GM06990 (cell line): ENCODE data around the gene PCDH19.

ENCODE experiments used
- DNase-seq: peaks from one replicate; pipeline ENCODE4 v3.0.0-alpha.2; 2011; ENCODE audit not compliant: insufficient read length; ENCODE audit errors: extremely low read depth
- H3K27me3 ChIP-seq: replicated peaks from 2 replicates; pipeline ENCODE4 v1.6.0; 2011; ENCODE audit warnings: low read length; ENCODE audit not compliant: control insufficient read depth, insufficient read depth
- H3K36me3 ChIP-seq: 2 replicates; pipeline ENCODE4 v1.5.1; 2011; ENCODE audit warnings: low read length; ENCODE audit not compliant: control insufficient read depth, insufficient read depth
- H3K4me3 ChIP-seq: replicated peaks from 2 replicates; pipeline ENCODE4 v1.5.1; 2011; ENCODE audit warnings: low read depth, mild to moderate bottlenecking, control low read depth, low read length
- TF ChIP-seq, protein P1 (sequence below): IDR thresholded peaks from 2 replicates; pipeline ENCODE4 v1.5.1; 2011; ENCODE audit warnings: low read length, control low read depth, mild to moderate bottlenecking, inconsistent platforms; ENCODE audit not compliant: insufficient read depth, poor library complexity, severe bottlenecking

Gene PCDH19

DNA sequence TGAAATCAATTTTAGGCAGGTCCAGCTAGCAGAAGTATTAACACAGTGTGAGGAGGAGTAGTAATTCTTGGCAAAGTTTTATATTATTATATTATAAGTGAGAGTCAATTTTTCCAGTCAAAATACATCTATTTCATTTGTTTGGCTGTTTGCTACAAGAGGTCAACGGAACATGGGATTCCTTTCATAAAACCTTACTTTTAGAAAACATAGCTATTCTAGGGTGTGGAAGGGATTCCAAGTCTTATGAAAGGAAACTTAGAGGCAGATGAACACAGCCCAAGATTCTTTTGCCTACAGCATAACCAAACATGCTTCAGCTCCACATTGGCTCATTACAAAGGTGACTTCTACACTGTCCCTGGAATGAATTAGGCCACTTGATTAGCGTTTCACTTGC is 29.9 kb upstream of the PCDH19 start:
- H3K27me3 ChIP-seq: no peaks in the 10 kb centered on the region
- no peak for DNase-seq
- no peak overlapping the region for H3K4me3 ChIP-seq
- TF ChIP-seq, protein P1, sequence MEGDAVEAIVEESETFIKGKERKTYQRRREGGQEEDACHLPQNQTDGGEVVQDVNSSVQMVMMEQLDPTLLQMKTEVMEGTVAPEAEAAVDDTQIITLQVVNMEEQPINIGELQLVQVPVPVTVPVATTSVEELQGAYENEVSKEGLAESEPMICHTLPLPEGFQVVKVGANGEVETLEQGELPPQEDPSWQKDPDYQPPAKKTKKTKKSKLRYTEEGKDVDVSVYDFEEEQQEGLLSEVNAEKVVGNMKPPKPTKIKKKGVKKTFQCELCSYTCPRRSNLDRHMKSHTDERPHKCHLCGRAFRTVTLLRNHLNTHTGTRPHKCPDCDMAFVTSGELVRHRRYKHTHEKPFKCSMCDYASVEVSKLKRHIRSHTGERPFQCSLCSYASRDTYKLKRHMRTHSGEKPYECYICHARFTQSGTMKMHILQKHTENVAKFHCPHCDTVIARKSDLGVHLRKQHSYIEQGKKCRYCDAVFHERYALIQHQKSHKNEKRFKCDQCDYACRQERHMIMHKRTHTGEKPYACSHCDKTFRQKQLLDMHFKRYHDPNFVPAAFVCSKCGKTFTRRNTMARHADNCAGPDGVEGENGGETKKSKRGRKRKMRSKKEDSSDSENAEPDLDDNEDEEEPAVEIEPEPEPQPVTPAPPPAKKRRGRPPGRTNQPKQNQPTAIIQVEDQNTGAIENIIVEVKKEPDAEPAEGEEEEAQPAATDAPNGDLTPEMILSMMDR: no peak
- no peaks in the 10 kb centered on the region for H3K36me3 ChIP-seq

- Histone ChIP-seq H3K4me3 (no peak overlapping the region), H3K27me3 (no peaks in the 10 kb centered on the region), H3K36me3 (no peaks in the 10 kb centered on the region)
- TF ChIP-seq, protein P1: no peak
- DNase-seq: no peak
Measured at GRCh38 chrX:100435726-100436125, 25.7 kb upstream of the PCDH19 start.

DNA sequence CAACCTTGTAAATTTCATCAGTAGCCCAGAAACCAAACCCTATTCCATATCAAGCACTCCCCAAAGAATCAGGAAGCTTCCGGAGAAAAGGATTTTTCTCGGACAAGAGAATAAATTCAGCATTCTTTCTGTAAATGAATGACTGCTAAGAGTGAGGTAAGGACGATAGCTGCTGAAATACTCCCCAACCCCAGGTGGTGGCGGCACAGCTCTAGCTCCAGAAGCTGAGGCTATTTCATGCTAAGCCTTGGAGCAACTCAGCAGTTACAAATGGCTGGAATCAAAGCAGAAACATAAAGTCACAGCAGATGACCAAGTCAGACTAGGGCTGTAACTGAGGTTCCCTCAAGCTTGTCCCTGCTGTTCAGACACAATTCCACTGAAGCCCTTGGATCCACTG is 13.9 kb upstream of the PCDH19 start:
- TF ChIP-seq, protein P1: peak; percentile 22
- Histone ChIP-seq H3K4me3 (no peak overlapping the region), H3K27me3 (no peaks in the 10 kb centered on the region; the same call in none of the 2 replicates), H3K36me3 (no peaks in the 10 kb centered on the region)
- DNase-seq: no peak

DNA sequence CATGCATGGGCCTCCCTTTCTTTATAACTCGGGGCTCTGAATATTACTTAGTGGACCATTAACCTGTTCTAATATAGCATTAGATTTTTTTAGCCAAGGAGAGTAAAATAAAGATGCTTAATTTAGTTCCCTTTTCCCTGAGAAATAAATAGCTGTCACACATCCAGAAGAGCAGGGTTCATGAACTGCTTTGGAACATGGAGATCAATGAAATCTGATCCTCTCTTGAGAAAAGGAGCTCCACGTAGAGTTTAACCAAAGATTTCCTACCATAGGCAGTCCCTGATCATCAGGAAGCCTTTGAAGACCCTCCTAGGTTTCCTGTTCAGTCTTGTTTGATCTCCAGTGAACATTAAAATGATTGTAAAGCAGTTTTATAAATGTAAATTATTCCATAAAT is 8.5 kb upstream of the PCDH19 start:
- TF ChIP-seq, protein P1: no peak
- Histone ChIP-seq H3K27me3 (no peaks in the 10 kb centered on the region; the same call in 1 of the 2 replicates), H3K36me3 (no peaks in the 10 kb centered on the region), H3K4me3 (no peak overlapping the region)
- DNase-seq: no peak

GRCh38 chrX:100417681-100418080 is 7.6 kb upstream of the PCDH19 start:
- Histone ChIP-seq H3K36me3 (no peaks in the 10 kb centered on the region), H3K27me3 (no peaks in the 10 kb centered on the region; the same call in 1 of the 2 replicates), H3K4me3 (no peak overlapping the region)
- TF ChIP-seq, protein P1: no peak
- no peak for DNase-seq

GRCh38 chrX:100413229-100413628 is 3.2 kb upstream of the PCDH19 start:
- no peaks in the 10 kb centered on the region for H3K27me3 ChIP-seq
- TF ChIP-seq, protein P1: peak; percentile 37
- no peak for DNase-seq
- H3K4me3 ChIP-seq: no peak overlapping the region
- H3K36me3 ChIP-seq: no peaks in the 10 kb centered on the region
